Right lobe of liver (tissue), 4 donors: Measurements from ENCODE around the gene NHLRC4.

ENCODE experiments used
- CTCF ChIP-seq, 4 donors: fragments of 200-600 bp in 3 of 4; fragments of 450-650 bp in 1 of 4; IDR thresholded peaks; one replicate each; pipeline versions ENCODE4 v1.5.1 to v1.8.0; 2016 to 2022; ENCODE audit warnings: antibody characterized with exemption in 4 of 4, mild to moderate bottlenecking in 2 of 4
- POLR2A ChIP-seq: fragments of 450-650 bp; IDR thresholded peaks from one replicate; pipeline ENCODE4 v1.6.1; 2017; ENCODE audit warnings: antibody characterized with exemption, mild to moderate bottlenecking
- donor health status: DM: no; HTN: no; CAD: no.
- donor health status: DM: no; HTN: no; CAD: no.
- donor health status: DM: no; HTN: yes; CAD: no.

DNA sequence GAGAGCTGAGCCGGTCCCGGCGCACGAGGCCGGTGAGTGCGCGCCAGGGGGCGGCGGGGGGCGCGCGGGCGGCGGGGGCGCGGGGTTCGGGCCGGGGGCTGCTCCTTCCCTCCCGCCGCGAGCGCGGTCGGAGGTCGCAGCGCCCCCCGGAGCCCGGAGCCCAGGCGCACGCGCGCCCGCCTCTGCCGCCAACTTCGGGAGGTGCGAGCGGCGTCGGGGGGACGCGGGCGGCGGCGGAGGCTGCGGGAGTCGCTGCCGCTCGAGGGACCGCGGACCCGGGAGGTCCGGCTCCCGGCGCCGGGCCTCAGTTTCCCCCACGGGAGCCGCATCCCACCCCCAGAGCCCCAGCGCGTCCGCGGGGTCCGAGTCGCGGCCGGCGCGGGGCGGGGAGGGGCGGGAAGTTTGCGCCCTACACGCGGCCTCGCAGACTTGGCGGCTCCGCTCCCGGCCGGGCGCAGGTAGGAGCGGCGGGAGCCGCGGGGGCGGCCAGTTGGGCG, 6.6 kb upstream of the NHLRC4 start, which contains the start of gene PRR35:
- TF ChIP-seq CTCF (IDR thresholded peaks at IDR 0.05) (no peak), POLR2A (no peak)
